OCI-LY3 (cell line): ENCODE results near the gene SCN2B.

ENCODE experiments used
- H2AFZ ChIP-seq: fragments of 200-600, 300-600 bp; shearing (Covaris generic); 2 replicates; pipeline ENCODE4 v1.6.0; 2014; ENCODE audit warnings: antibody characterized with exemption, low read depth, low read length
- H3K27ac ChIP-seq: fragments of 200-600, 300-600 bp; sonication (generic); 2 replicates; pipeline ENCODE4 v1.5.1; 2014; ENCODE audit warnings: mild to moderate bottlenecking, low read length, moderate library complexity, mixed read lengths
- H3K27me3 ChIP-seq: fragments of 200-600, 300-600 bp; sonication (generic); 2 replicates; pipeline ENCODE4 v1.6.1; 2014; ENCODE audit warnings: low read depth, low read length, mixed read lengths
- H3K36me3 ChIP-seq: fragments of 200-600, 300-600 bp; sonication (generic); replicated peaks from 2 replicates; pipeline ENCODE3; 2014; ENCODE audit warnings: low read depth, low read length, mixed read lengths
- H3K4me1 ChIP-seq: fragments of 300-600, 200-600 bp; sonication (generic); 2 replicates; pipeline ENCODE4 v1.6.1; 2014; ENCODE audit warnings: low read length, mixed read lengths
- H3K4me2 ChIP-seq: fragments of 200-600, 300-600 bp; sonication (generic); 2 replicates; pipeline ENCODE4 v1.6.1; 2014; ENCODE audit warnings: low read length, mixed read lengths
- H3K4me3 ChIP-seq: fragments of 300-600, 200-600 bp; sonication (generic); 2 replicates; pipeline ENCODE4 v1.5.1; 2014; ENCODE audit warnings: antibody characterized with exemption, mild to moderate bottlenecking, low read length, moderate library complexity
- H3K79me2 ChIP-seq: fragments of 300-600, 200-600 bp; shearing (Covaris generic); 2 replicates; pipeline ENCODE4 v1.6.1; 2014; ENCODE audit warnings: mild to moderate bottlenecking, low read length, mixed read lengths
- H3K9ac ChIP-seq: fragments of 300-600, 200-600 bp; shearing (Covaris generic); 2 replicates; pipeline ENCODE4 v1.6.0; 2014; ENCODE audit warnings: mild to moderate bottlenecking, low read length, moderate library complexity
- H3K9me3 ChIP-seq: fragments of 200-600, 300-600 bp; shearing (Covaris generic); 2 replicates; pipeline ENCODE4 v1.6.1; 2014; ENCODE audit warnings: low read length, mixed read lengths; ENCODE audit not compliant: insufficient read depth
- H4K20me1 ChIP-seq: fragments of 200-600, 300-600 bp; sonication (generic); 2 replicates; pipeline ENCODE4 v1.6.1; 2016; ENCODE audit warnings: low read length, mixed read lengths; ENCODE audit not compliant: insufficient read depth
- EZH2phosphoT487 ChIP-seq: fragments of 200-600 bp; shearing (Covaris generic); IDR thresholded peaks from 2 replicates; pipeline ENCODE4 v1.6.1; 2018; ENCODE audit warnings: antibody characterized with exemption, mixed run types, low read depth
- TF ChIP-seq, protein P1 (sequence below): fragments of 200-600, 300-600 bp; sonication (generic); IDR thresholded peaks from 2 replicates; pipeline ENCODE4 v1.5.1; 2014; ENCODE audit warnings: antibody characterized with exemption, low read length, low read depth

Gene SCN2B

DNA sequence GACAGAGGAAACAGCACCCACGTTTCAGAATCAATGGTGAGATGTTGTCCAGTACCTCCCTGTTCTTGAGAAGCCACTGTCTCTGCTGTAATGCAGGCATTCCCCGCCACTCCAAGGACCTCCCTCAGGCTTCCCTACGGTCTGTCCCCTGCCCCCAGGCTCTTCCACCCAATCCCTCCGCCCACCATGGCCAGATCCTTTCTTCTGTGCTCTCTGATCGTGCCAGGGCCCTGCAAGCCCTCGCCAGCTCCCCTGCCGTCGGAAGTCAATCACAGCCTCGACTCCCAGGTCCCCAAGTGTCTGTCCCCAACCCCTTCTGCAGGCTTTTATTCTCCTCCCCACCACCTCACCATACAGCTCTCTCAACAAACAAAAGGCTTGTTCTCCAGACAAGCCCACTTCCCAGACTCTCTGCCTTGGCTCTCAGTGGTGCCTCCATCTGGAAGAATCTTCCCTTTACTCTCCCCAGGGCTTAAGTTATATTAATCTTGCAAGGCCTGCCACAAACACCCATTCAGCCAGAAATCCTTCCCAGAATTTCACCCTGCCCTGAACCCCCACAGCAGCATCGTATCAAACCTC, 37.5 kb downstream of the SCN2B start:
- Histone ChIP-seq H3K4me2 (no peak overlapping the region), H3K4me3 (no peak overlapping the region), H4K20me1 (no peaks in the 10 kb centered on the region), H3K36me3 (no peaks in the 10 kb centered on the region), H2AFZ (no peak overlapping the region), H3K9me3 (no peaks in the 10 kb centered on the region), H3K27ac (no peak overlapping the region), H3K4me1 (peaks cover 6% of the 10 kb centered on the region; the same call in 1 of the 2 replicates), H3K79me2 (no peaks in the 10 kb centered on the region), H3K27me3 (peaks cover 45% of the 10 kb centered on the region), H3K9ac (no peak overlapping the region)
- TF ChIP-seq EZH2phosphoT487 = no peak
- TF ChIP-seq, protein P1, sequence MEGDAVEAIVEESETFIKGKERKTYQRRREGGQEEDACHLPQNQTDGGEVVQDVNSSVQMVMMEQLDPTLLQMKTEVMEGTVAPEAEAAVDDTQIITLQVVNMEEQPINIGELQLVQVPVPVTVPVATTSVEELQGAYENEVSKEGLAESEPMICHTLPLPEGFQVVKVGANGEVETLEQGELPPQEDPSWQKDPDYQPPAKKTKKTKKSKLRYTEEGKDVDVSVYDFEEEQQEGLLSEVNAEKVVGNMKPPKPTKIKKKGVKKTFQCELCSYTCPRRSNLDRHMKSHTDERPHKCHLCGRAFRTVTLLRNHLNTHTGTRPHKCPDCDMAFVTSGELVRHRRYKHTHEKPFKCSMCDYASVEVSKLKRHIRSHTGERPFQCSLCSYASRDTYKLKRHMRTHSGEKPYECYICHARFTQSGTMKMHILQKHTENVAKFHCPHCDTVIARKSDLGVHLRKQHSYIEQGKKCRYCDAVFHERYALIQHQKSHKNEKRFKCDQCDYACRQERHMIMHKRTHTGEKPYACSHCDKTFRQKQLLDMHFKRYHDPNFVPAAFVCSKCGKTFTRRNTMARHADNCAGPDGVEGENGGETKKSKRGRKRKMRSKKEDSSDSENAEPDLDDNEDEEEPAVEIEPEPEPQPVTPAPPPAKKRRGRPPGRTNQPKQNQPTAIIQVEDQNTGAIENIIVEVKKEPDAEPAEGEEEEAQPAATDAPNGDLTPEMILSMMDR = no peak

DNA sequence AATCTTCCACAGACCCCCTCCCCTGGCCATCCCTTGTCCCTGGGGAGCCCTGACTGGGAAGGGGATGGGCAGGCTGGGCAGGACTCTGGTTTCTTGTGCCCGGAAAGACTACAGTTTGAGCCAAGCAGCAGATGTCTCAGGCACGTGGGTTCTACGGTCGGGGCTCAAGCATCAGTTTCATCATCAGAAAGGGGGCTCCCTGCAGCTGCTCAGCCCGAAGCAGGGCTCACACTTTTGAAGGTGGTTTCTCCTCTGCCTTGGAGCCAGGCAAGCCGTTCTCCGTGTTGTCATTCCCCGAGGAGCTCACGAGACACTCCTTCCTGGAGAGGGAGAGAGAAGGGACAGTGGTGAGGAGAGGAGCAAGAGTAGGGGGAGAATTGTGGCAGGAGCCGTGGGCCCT, 39.6 kb downstream of the SCN2B start:
- Histone ChIP-seq H3K36me3 (no peaks in the 10 kb centered on the region), H3K27me3 (peaks cover 35% of the 10 kb centered on the region), H3K27ac (no peak overlapping the region), H2AFZ (no peak overlapping the region), H3K79me2 (no peaks in the 10 kb centered on the region), H3K4me3 (no peak overlapping the region), H4K20me1 (no peaks in the 10 kb centered on the region), H3K4me1 (no peaks in the 10 kb centered on the region), H3K9ac (no peak overlapping the region), H3K9me3 (no peaks in the 10 kb centered on the region), H3K4me2 (no peak overlapping the region)
- TF ChIP-seq EZH2phosphoT487 = no peak
- TF ChIP-seq, protein P1 = no peak

DNA sequence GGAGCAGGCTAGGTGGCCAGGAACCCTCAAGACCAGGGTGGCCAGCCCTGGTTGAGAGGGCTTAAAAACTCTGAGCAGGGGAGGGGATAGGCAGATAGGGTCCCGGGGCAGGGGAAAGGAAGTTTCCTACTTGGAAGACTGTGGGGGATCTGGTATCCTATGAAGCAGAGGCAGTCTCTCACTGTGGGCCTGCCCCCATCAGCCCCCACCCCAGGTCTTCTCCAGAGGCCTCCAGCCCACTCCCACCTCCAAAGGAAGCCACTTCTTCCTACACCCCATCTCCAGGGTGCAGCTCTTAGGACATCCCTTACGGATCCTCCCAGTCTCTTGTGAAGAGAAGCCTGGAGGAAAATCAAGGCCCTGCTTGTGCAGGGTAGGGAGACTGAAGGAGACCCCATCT, 40.1 kb downstream of the SCN2B start:
- Histone ChIP-seq H3K27ac (no peak overlapping the region), H3K4me1 (no peaks in the 10 kb centered on the region), H2AFZ (no peak overlapping the region), H3K4me2 (no peak overlapping the region), H3K4me3 (no peak overlapping the region), H3K79me2 (no peaks in the 10 kb centered on the region), H3K9ac (no peak overlapping the region), H3K36me3 (no peaks in the 10 kb centered on the region), H4K20me1 (no peaks in the 10 kb centered on the region), H3K27me3 (peaks cover 35% of the 10 kb centered on the region), H3K9me3 (no peaks in the 10 kb centered on the region)
- TF ChIP-seq EZH2phosphoT487 = no peak
- TF ChIP-seq, protein P1 = no peak

DNA sequence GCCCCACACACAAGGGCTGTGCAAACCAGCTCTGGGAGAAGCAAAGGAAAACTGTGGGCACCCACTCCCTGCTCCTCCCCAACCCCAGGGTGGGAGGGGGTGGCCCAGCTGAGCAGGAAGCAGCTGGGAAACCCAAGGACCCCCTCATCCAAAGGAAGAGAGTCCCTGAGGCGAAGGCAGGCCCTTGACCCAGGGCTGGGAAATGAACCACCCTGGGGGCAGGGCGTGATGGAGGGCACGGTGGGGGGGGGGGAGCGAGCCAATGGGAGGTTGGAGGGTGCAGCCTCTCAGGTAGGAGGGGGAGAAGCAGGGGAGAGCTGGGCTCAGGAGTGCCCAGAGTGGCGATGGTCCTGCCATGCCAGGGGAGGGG, 40.7 kb downstream of the SCN2B start:
- no peaks in the 10 kb centered on the region for H3K36me3 ChIP-seq
- no peaks in the 10 kb centered on the region for H4K20me1 ChIP-seq
- H2AFZ ChIP-seq = no peak overlapping the region
- no peak overlapping the region for H3K9ac ChIP-seq
- no peaks in the 10 kb centered on the region for H3K4me1 ChIP-seq
- H3K27me3 ChIP-seq = peaks cover 33% of the 10 kb centered on the region
- H3K4me3 ChIP-seq = no peak overlapping the region
- no peaks in the 10 kb centered on the region for H3K9me3 ChIP-seq
- H3K4me2 ChIP-seq = no peak overlapping the region
- TF ChIP-seq, protein P1 = no peak
- no peak for TF ChIP-seq EZH2phosphoT487
- H3K27ac ChIP-seq = no peak overlapping the region
- H3K79me2 ChIP-seq = no peaks in the 10 kb centered on the region
